Naive thymus-derived CD4-positive, alpha-beta T cell (primary cell): ENCODE measurements around the gene SCAF1. TPM values are rescaled to one million over a fixed set of nuclear protein-coding genes. Genes with fewer than 3 reads are reported as not detected.
A peak's percentile ranks its signal among the peaks of the same experiment; 100 is the strongest.

Source experiments
- ATAC-seq: fragments of 150-1000 bp; cut with Tn5 transposase; 2 replicates; pipeline ENCODE4 v1.10.0; 2021; ENCODE audit warnings: mild to moderate bottlenecking, moderate library complexity
- CTCF ChIA-PET: fragments of 350-600 bp; sonication (Branson Sonifier 250); formaldehyde crosslinking; loops from one replicate; lab custom pipeline; 2021; ENCODE audit warnings: antibody characterized with exemption; lab: Charles Lee
- POLR2A ChIA-PET: fragments of 350-600 bp; sonication (Branson Sonifier 250); formaldehyde crosslinking; loops from one replicate; lab custom pipeline; 2021; ENCODE audit warnings: antibody characterized with exemption, inconsistent platforms; lab: Charles Lee
- DNase-seq, 9 donors: peaks; one replicate each; pipeline versions ENCODE4 v3.0.0 to v3.0.0-alpha.2; 2020 to 2022; ENCODE audit warnings: mixed read lengths in 1 of 9
- H3K27ac ChIP-seq: one replicate; pipeline ENCODE4 v1.7.0; 2013; ENCODE audit warnings: mild to moderate bottlenecking, low read depth, low read length, moderate library complexity
- H3K27me3 ChIP-seq, 2 donors: one replicate each; pipeline ENCODE4 v1.7.0; 2013; ENCODE audit warnings: low read length in 2 of 2, mild to moderate bottlenecking in 2 of 2, moderate library complexity in 2 of 2; ENCODE audit not compliant: control insufficient read depth in 2 of 2, insufficient read depth in 2 of 2
- H3K36me3 ChIP-seq, 3 experiments: 1 replicate in 2 of 3; 2 replicates in 1 of 3; pipeline ENCODE4 v1.7.0; 2013; ENCODE audit warnings: low read length in 3 of 3, mild to moderate bottlenecking in 3 of 3, moderate library complexity in 1 of 3; ENCODE audit not compliant: insufficient read depth in 3 of 3, control insufficient read depth in 2 of 3
- H3K4me1 ChIP-seq, 2 donors: one replicate each; pipeline ENCODE4 v1.7.0; 2013; ENCODE audit warnings: low read length in 2 of 2, mild to moderate bottlenecking in 2 of 2, moderate library complexity in 1 of 2; ENCODE audit not compliant: control insufficient read depth in 2 of 2, insufficient read depth in 2 of 2
- H3K4me3 ChIP-seq: 2 replicates; pipeline ENCODE4 v1.7.0; 2013; ENCODE audit warnings: mild to moderate bottlenecking, low read length
- H3K9me3 ChIP-seq, 3 experiments: 1 replicate in 2 of 3; 2 replicates in 1 of 3; pipeline ENCODE4 v1.7.0; 2013; ENCODE audit warnings: low read length in 3 of 3; ENCODE audit not compliant: control insufficient read depth in 2 of 3
- H3K27ac Mint-ChIP-seq, 9 donors: one replicate each; pipeline ENCODE4 v1.8.0; 2020 to 2022; ENCODE audit warnings: mixed read lengths in 9 of 9, mild to moderate bottlenecking in 8 of 9, moderate library complexity in 5 of 9, inconsistent platforms in 2 of 9
- H3K27me3 Mint-ChIP-seq, 5 donors: one replicate each; pipeline ENCODE4 v1.8.0; 2021 to 2022; ENCODE audit warnings: mixed read lengths in 5 of 5, mild to moderate bottlenecking in 1 of 5
- H3K36me3 Mint-ChIP-seq, 5 donors: one replicate each; pipeline ENCODE4 v1.8.0; 2020 to 2022; ENCODE audit warnings: mixed read lengths in 5 of 5, mild to moderate bottlenecking in 3 of 5, inconsistent platforms in 1 of 5
- H3K4me1 Mint-ChIP-seq, 7 donors: one replicate each; pipeline ENCODE4 v1.8.0; 2020 to 2022; ENCODE audit warnings: mixed read lengths in 7 of 7, mild to moderate bottlenecking in 3 of 7, inconsistent platforms in 1 of 7
- H3K4me3 Mint-ChIP-seq, 10 donors: one replicate each; pipeline ENCODE4 v1.8.0; 2020 to 2022; ENCODE audit warnings: mild to moderate bottlenecking in 10 of 10, mixed read lengths in 10 of 10, moderate library complexity in 6 of 10, inconsistent platforms in 2 of 10
- H3K9me3 Mint-ChIP-seq, 11 donors: one replicate each; pipeline ENCODE4 v1.8.0; 2020 to 2022; ENCODE audit warnings: mixed read lengths in 11 of 11, mild to moderate bottlenecking in 4 of 11, inconsistent platforms in 1 of 11, moderate library complexity in 1 of 11
- intact Hi-C, 2 donors: fragments of 100-400 bp; cut with micrococcal nuclease; formaldehyde crosslinking; loops; one replicate each; pipeline ENCODE4 v1.15.1; 2023
- polyA plus RNA-seq, 2 donors: library from polyadenylated mRNA; unstranded; fragments of 300-500 nt; fragmentation: Illumina TruSeq; gene quantifications; one replicate each; pipeline ENCODE4 v1.2.3, GENCODE V29; 2021
- total RNA-seq, 6 experiments: library from RNA in 5 of 6; stranded (reverse) in 5 of 6; gene quantifications; 1 replicate in 5 of 6; 2 replicates in 1 of 6; pipeline ENCODE4 v1.2.3 and lab custom pipeline; 2021 to 2026

Gene SCAF1
- total and polyA plus RNA-seq, 7 experiments from 2014 or later = 1.4 to 74.9 (median 42.0) TPM

- no peaks in the 10 kb centered on the region for H3K27me3 Mint-ChIP-seq
- H3K9me3 ChIP-seq = no peaks in the 10 kb centered on the region
- peak overlapping the region in 6 of 9 donors; percentile 22 to 97 (median 59) for H3K27ac Mint-ChIP-seq
- peaks cover 0 to 12% (median 0%) of the 10 kb centered on the region in 5 donors for H3K36me3 Mint-ChIP-seq
- DNase-seq = no peak
- CTCF ChIA-PET = interaction anchor here (0.6 to 2.2 kb wide), 12 partner anchors 11 to 453 kb away, joined by 3 to 12 read pairs (median 6); partner anchors contain the start of gene CPT1C
- H3K27ac ChIP-seq = peak overlapping the region; percentile 71
- peak overlapping the region in 3 of 10 donors; percentile 12 to 100 (median 47) for H3K4me3 Mint-ChIP-seq
- no peak for ATAC-seq
- H3K9me3 Mint-ChIP-seq = peaks cover 0 to 1% (median 0%) of the 10 kb centered on the region in 11 donors
- H3K4me3 ChIP-seq = no peak overlapping the region
- POLR2A ChIA-PET = interaction anchor here (0.5 to 8.5 kb wide), 7 partner anchors 10 to 183 kb away, joined by 3 to 91 read pairs (median 7); partner anchors contain the start of genes ADM5, BCL2L12, IRF3 and NOSIP
- no peaks in the 10 kb centered on the region for H3K27me3 ChIP-seq
- H3K36me3 ChIP-seq = peaks cover 3 to 32% (median 8%) of the 10 kb centered on the region in 3 experiments
- intact Hi-C loops = loop anchor here (1.0 to 10.0 kb wide), 10 partner anchors 99 to 1044 kb away; partner anchors contain the start of genes DBP (in 2 of the 2), FLT3LG (in 1 of the 2), FUZ (in 1 of the 2) and NOSIP (in 1 of the 2)
- H3K4me1 ChIP-seq = peaks cover 18 to 23% of the 10 kb centered on the region in 2 donors
- peaks cover 14 to 39% (median 31%) of the 10 kb centered on the region in 7 donors for H3K4me1 Mint-ChIP-seq
These were observed 37.2 kb downstream of the SCAF1 start for GRCh38 chr19:49678985-49679770.

- Histone ChIP-seq H3K9me3 (no peaks in the 10 kb centered on the region), H3K27me3 (no peaks in the 10 kb centered on the region), H3K36me3 (peaks cover 3 to 39% (median 8%) of the 10 kb centered on the region in 3 experiments), H3K4me3 (no peak overlapping the region), H3K27ac (peak overlapping the region; percentile 71), H3K4me1 (peaks cover 18 to 23% of the 10 kb centered on the region in 2 donors)
- intact Hi-C loops = loop anchor here (1.0 to 10.0 kb wide), 8 partner anchors 10 to 1045 kb away; partner anchors contain the start of genes DBP (in 2 of the 2) and FUZ (in 1 of the 2)
- H3K27ac Mint-ChIP-seq = peak overlapping the region; percentile 40 to 97 (median 76)
- peak overlapping the region in 7 of 10 donors; percentile 11 to 56 (median 19) for H3K4me3 Mint-ChIP-seq
- H3K9me3 Mint-ChIP-seq = peaks cover 0 to 2% (median 0%) of the 10 kb centered on the region in 11 donors
- peaks cover 0 to 12% (median 0%) of the 10 kb centered on the region in 5 donors for H3K36me3 Mint-ChIP-seq
- ATAC-seq (no peak), DNase-seq (peak in 1 of 9 donors; percentile 32)
- peaks cover 15 to 39% (median 31%) of the 10 kb centered on the region in 7 donors for H3K4me1 Mint-ChIP-seq
- CTCF ChIA-PET = interaction anchor here (0.9 to 2.2 kb wide), 6 partner anchors 60 to 454 kb away, joined by 3 to 12 read pairs (median 7); no protein-coding TSS in a partner anchor
- H3K27me3 Mint-ChIP-seq = no peaks in the 10 kb centered on the region
- POLR2A ChIA-PET = interaction anchor here (0.5 to 8.5 kb wide), 6 partner anchors 16 to 301 kb away, joined by 3 to 91 read pairs (median 4); partner anchors contain the start of genes BCL2L12 and IRF3
These were observed 37.9 kb downstream of the SCAF1 start for GRCh38 chr19:49679771-49680413.

GRCh38 chr19:49680421-49681351 is 38.7 kb downstream of the SCAF1 start:
- peak overlapping the region in 4 of 10 donors; percentile 12 to 47 (median 33) for H3K4me3 Mint-ChIP-seq
- H3K36me3 Mint-ChIP-seq = peaks cover 0 to 19% (median 6%) of the 10 kb centered on the region in 5 donors
- ChIA-PET CTCF (interaction anchor here (0.6 to 1.5 kb wide), 9 partner anchors 10 to 687 kb away, joined by 3 to 4 read pairs (median 4); partner anchors contain the start of gene RUVBL2), POLR2A (interaction anchor here (0.5 to 8.5 kb wide), 8 partner anchors 8 to 302 kb away, joined by 3 to 91 read pairs (median 3); partner anchors contain the start of genes ADM5, BCL2L12 and IRF3)
- intact Hi-C loops = loop anchor here (1.0 to 5.0 kb wide), 4 partner anchors 10 to 454 kb away; no protein-coding TSS in a partner anchor
- ATAC-seq (peak; percentile 41), DNase-seq (peak; percentile 81 to 98 (median 90))
- peaks cover 15 to 39% (median 31%) of the 10 kb centered on the region in 7 donors for H3K4me1 Mint-ChIP-seq
- Histone ChIP-seq H3K36me3 (peaks cover 3 to 47% (median 8%) of the 10 kb centered on the region in 3 experiments), H3K4me3 (no peak overlapping the region), H3K27ac (peak overlapping the region; percentile 71), H3K9me3 (no peaks in the 10 kb centered on the region), H3K27me3 (no peaks in the 10 kb centered on the region), H3K4me1 (peaks cover 18 to 23% of the 10 kb centered on the region in 2 donors)
- peaks cover 0 to 2% (median 0%) of the 10 kb centered on the region in 11 donors for H3K9me3 Mint-ChIP-seq
- H3K27ac Mint-ChIP-seq = peak overlapping the region in 6 of 9 donors; percentile 31 to 97 (median 80)
- H3K27me3 Mint-ChIP-seq = no peaks in the 10 kb centered on the region

- Histone ChIP-seq H3K4me3 (no peak overlapping the region), H3K27me3 (no peaks in the 10 kb centered on the region), H3K4me1 (peaks cover 17 to 18% of the 10 kb centered on the region in 2 donors), H3K27ac (no peak overlapping the region), H3K9me3 (no peaks in the 10 kb centered on the region), H3K36me3 (peaks cover 3 to 56% (median 8%) of the 10 kb centered on the region in 3 experiments)
- ATAC-seq = no peak
- intact Hi-C loops = loop anchor here in 1 of 2 donors (5.0 kb wide), 1 partner anchor 290 kb away; no protein-coding TSS in a partner anchor
- CTCF ChIA-PET = interaction anchor here (0.9 to 1.2 kb wide), 2 partner anchors 176 to 688 kb away, joined by 3 to 4 read pairs; partner anchors contain the start of gene RUVBL2
- Mint-ChIP-seq H3K27me3 (no peaks in the 10 kb centered on the region), H3K4me3 (no peak overlapping the region), H3K27ac (no peak overlapping the region), H3K9me3 (peaks cover 0 to 2% (median 0%) of the 10 kb centered on the region in 11 donors), H3K4me1 (peaks cover 15 to 29% (median 22%) of the 10 kb centered on the region in 7 donors), H3K36me3 (peaks cover 0 to 21% (median 6%) of the 10 kb centered on the region in 5 donors)
- no peak for DNase-seq
- POLR2A ChIA-PET = no interaction called here
These were observed 39.8 kb downstream of the SCAF1 start for GRCh38 chr19:49681830-49682229.

- Histone ChIP-seq H3K27me3 (no peaks in the 10 kb centered on the region), H3K4me3 (no peak overlapping the region), H3K27ac (no peak overlapping the region), H3K9me3 (no peaks in the 10 kb centered on the region), H3K36me3 (peaks cover 3 to 57% (median 8%) of the 10 kb centered on the region in 3 experiments), H3K4me1 (peaks cover 17 to 18% of the 10 kb centered on the region in 2 donors)
- no peak overlapping the region for H3K4me3 Mint-ChIP-seq
- DNase-seq (no peak), ATAC-seq (no peak)
- peaks cover 0 to 2% (median 0%) of the 10 kb centered on the region in 11 donors for H3K9me3 Mint-ChIP-seq
- ChIA-PET CTCF (interaction anchor here (0.6 kb wide), 1 partner anchor 21 kb away, joined by 3 read pairs; no protein-coding TSS in a partner anchor), POLR2A (interaction anchor here (0.6 kb wide), 1 partner anchor 194 kb away, joined by 3 read pairs; no protein-coding TSS in a partner anchor)
- intact Hi-C loops = loop anchor here in 1 of 2 donors (5.0 kb wide), 1 partner anchor 290 kb away; no protein-coding TSS in a partner anchor
- peaks cover 0 to 21% (median 6%) of the 10 kb centered on the region in 5 donors for H3K36me3 Mint-ChIP-seq
- peak overlapping the region in 2 of 9 donors; percentile 36 to 43 for H3K27ac Mint-ChIP-seq
- peaks cover 15 to 31% (median 22%) of the 10 kb centered on the region in 7 donors for H3K4me1 Mint-ChIP-seq
- no peaks in the 10 kb centered on the region for H3K27me3 Mint-ChIP-seq
These were observed 40.3 kb downstream of the SCAF1 start for GRCh38 chr19:49682274-49682673.
